Esophagus squamous epithelium (tissue), 4 donors: ENCODE measurements around the gene CDX2.

Experiments
- CTCF ChIP-seq, 6 experiments: fragments of 450-650 bp in 4 of 6; fragments of 200-600 bp in 2 of 6; sonication (generic) in 2 of 6; IDR thresholded peaks; one replicate each; pipeline ENCODE4 v1.5.1; 2016 to 2019; ENCODE audit warnings: antibody characterized with exemption in 6 of 6, mild to moderate bottlenecking in 4 of 6, moderate library complexity in 4 of 6
- POLR2A ChIP-seq, 4 donors: fragments of 450-650 bp; IDR thresholded peaks; one replicate each; pipeline ENCODE4 v1.6.1; 2017; ENCODE audit warnings: antibody characterized with exemption in 4 of 4, mild to moderate bottlenecking in 4 of 4, moderate library complexity in 3 of 4

- TF ChIP-seq CTCF (IDR thresholded peaks at IDR 0.05): no peak
- TF ChIP-seq POLR2A (IDR thresholded peaks at IDR 0.05): no peak
Measured at GRCh38 chr13:27971236-27971645, 2.1 kb upstream of the CDX2 start.
